Measurements from ENCODE around the gene MED12L.
A peak's percentile ranks its signal among the peaks of the same experiment; 100 is the strongest.
"Not testable (repeated sequence)": the region's sequence is repeated elsewhere in the genome, so short reads cannot be mapped to it uniquely, and the experiment has no call there.

Gene MED12L

DNA sequence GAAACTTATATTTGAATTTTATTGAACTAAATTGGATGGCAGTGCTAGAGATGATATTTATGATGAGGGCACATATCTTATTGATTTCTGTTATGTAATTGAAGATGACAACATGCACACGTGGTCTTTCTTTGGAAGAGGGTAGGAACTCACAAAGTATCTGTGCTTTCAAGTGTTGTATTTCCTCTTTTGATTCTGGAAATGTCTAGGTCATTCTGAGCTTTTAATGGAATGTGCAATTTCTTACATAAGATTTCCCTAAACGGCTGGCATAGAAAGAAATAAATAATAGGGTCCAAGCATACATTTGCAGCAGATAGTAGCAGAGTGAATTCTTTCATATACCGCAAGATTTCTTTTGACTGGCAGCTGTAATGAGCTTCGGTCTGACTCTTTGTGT lies 127.7 kb downstream of the MED12L start:
- no peak for DNase-seq

DNA sequence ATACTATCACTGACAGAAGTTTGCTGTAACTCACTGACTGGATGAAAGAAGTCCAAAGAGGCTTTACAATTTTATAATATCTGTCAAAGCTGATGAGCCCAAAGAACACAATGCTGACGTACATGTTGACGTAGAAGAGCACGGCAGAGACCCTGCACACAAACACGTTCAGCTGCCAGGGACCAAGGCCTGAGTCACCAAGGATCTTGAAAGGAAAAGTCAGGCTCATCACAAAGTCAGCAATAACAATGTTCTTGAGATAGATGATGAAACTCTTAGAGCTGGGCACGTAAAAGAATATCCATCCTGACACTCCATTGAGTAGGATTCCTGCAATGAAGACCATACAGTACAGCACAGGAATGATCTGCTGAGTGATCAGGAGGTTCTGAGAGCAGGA lies 128.4 kb downstream of the MED12L start:
- DNase-seq = no peak

DNA sequence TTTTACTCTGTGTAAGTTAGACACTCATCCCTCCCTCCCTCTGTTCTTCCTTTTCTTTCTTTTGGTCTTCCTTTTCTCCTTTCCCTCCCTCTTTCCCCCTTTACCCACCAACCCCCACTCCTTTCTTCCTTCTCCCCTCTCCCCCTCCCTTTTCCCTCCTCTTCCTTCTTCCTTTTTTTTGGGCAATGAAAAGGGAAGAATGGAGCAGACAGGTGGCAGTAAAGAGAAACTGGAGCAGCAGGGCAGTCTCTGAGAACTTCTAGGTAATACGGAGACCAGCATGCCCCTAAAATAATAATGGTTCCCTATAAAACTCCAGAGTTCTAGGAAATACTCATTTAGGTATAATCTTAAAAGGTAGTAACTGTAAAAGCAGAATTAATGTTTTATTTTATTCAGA lies 129.0 kb downstream of the MED12L start:
- DNase-seq = no peak

DNA sequence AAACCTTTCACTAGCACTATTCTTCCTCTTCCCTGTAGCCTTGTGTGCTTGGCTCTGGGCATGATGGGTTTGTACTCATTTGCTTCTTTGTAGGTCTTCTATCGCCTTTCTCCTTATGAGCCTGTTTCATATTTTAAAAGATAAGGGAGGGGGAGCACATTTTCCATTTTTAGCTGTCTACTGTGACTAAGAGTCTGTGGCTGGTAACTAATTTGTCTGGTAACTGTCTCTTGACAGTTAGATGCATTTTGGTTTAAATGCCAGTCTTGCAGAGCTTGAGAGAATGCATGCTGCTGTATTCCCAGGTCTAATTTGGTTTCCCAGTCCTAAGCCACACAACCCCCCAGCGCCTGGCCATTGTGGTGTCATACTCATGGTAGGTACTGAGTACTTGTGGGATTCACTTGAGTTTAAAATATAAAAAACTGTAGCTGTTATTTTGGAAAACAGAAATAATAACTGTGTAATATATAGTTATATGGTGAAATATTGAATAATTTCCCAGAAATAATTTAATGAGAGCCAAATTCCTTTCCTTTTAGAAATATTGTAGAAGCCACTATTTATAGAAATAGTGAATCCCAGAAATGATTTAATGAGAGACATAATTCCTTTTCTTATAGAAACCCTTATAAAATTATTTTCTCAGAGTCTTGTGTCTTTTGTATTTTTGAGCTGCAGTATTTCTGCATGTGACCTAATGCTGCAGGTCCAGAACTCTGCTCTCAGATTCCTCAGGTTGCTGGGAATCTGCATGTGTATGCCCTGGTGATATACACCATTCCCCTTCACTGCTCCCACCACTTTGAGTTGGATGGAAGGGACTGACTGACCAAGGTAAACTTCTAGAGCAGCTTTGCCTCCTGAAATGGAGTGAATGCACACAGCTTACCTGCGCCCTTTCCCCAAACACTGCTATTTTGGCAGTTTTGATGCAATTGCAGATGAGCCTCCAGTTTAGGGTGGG lies 131.5 kb downstream of the MED12L start:
- no peak for DNase-seq

DNA sequence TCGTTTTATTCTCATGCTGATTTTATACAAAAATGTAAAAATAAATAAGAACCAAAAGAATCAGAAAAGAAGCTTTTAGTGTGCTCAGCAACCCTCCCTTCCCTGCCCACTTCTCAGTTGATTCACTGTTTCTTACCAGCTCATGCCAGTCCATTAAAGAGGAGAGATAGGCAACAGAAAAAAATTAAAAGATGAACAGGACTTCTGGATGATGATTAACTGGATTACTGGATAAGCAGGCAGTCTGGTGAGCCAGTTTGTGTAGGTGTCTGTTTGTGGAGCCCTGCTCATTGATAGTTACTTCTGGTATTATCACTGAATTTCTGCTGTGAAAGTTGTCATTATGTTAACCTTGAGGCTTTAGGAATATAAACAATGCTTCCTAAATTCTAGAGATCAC lies 132.7 kb downstream of the MED12L start:
- DNase-seq = no peak

DNA sequence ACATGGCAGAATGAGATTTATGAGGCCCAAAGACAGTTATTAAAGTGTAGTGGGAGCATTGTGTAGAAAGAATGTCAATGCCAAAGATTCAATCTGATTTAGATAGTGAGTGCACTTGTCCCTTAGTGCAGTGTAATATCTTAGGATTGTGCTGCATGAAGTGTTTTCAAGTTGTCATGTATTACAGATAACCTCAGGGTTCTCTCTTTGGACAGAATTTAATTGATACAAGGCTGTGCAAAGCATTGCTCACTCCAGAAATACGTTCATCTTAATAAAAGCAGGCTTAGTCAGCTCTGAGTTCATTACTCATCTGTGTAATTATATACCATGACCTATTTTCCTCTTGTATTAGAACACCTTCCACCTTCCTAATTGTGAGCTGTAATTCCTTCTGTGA lies 133.6 kb downstream of the MED12L start:
- no peak for DNase-seq

DNA sequence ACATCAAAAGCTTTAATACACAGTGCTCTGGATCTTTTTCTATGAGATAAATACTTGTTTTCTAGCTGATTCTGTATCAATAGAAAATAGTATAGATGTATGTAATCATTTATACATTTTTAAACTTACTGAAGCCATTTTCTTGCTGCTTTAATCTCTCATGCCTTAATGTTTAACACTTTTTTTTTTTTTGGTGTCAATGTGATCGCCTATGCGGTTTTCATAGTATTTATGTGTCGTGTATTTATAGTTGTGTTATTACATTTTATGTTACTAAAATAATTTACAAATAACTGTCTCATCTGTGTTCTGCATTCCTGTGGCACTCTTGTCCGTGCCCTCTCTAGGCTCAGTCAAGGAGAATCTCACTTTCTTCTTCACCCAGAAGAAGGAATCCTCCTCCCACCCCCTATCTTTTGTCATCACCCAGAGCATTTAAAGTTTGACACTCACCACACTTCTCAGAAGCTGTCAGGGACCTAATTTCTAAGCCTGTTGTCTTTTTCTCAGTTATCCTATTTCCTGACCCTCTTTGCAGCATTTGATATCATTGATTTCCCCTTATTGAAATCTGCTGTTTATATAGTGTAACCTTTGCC lies 138.9 kb downstream of the MED12L start:
- no peak for DNase-seq

DNA sequence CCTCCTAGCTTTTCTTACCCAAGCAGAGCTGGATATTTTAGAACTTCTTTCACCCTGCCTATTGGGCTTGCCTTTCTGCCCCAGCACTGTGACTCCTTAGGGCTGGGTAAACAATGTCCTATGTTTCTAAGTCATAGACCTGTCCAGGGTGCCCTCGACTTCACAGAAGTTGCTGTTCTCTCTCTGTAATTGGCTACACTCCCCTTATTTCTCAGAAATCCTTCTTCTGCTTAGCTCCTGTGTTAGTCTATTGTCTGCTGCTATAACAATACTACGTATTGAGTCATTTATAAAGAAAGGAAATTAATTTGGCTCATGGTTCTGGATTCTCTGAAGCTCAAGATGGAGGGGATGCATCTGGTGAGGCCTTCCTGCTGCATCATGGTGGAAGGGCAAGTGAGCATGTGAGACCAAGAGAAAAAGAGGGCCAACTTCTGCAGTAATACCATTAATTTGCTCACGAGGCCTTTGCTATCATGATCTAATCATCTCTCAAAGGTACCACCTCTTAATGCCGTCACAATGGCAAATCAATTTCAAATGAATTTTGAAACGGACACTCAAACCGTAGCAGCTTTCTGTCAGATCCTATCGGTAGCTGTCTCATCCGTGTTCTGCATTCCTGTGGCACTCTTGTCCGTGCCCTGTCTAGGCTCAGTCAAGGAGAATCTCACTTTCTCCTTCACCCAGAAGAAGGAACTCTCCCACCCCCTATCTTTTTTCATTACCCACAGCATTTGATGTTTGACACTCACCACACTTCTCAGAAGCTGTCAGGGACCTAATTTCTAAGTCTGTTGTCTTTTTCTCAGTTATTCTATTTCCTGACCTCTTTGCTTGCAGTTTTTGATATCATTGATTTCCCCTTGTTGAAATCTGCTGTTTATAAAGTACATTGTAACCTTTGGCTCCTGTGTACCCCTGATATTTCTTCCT lies 139.8 kb downstream of the MED12L start:
- DNase-seq = no peak

DNA sequence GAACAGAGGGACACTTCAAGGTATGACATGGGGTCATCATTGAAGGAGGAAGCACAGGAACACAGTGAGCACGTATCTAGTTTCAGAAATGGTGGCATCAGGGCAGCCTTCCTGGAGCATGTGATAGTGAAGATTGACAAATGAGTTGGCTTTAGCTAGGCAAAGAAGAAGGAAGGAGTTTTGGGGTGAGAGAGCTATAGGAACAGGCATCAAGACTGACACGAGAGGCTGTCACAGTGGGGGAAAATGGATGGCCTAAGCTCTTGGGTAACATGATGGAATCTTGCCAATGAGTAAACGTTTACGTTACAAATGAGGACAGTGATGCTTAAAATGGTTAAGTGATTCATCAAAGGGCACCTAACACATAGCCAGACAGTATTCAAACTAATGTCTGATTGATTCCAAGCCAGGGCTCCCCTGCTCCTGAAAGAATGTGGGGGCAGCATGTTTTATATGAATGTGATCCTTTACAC lies 140.7 kb downstream of the MED12L start:
- DNase-seq = no peak

DNA sequence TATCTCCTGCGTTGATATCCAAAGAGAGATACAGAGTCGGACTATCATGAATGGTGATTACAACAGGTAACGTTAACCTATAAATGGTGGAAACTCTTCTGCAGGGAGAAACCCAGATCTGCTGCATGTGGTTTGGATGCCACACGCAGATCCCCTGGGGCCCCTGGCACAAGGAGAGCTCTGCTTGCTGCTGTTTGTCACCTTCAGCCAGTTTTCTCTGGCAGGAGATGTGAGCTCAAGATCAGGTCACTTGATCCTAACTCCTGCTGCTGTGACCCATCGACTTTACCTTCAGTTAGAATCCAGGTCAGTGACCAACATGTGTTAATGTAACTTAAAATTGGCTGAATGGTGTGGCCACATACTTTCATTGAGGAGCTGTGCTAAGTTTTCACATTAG lies 141.4 kb downstream of the MED12L start:
- no peak for DNase-seq

DNA sequence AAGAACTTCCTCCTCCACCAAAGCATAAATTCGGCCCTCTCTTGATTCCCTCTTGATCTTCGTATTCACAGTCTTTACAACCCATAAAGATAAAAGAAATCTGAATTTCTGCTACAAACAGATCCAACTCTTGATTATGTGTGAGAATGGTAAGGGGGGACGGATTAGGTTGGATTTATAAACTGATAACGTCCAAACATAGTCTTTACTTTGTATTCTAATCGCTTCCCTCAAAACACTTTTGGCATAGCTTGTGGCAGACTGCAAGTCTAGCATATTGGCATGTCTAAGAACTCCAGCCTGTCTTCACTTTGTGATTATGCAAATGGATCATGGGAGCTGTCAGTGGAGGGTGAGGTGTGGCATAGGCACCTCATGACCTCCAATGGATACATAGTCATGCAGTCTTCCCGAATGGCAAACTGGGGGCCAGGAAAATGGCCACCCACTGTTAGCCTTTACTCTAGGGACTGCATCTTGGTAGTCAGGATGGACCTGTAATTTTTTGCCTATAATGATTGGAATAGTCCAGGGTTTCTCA lies 141.9 kb downstream of the MED12L start:
- DNase-seq = no peak

DNA sequence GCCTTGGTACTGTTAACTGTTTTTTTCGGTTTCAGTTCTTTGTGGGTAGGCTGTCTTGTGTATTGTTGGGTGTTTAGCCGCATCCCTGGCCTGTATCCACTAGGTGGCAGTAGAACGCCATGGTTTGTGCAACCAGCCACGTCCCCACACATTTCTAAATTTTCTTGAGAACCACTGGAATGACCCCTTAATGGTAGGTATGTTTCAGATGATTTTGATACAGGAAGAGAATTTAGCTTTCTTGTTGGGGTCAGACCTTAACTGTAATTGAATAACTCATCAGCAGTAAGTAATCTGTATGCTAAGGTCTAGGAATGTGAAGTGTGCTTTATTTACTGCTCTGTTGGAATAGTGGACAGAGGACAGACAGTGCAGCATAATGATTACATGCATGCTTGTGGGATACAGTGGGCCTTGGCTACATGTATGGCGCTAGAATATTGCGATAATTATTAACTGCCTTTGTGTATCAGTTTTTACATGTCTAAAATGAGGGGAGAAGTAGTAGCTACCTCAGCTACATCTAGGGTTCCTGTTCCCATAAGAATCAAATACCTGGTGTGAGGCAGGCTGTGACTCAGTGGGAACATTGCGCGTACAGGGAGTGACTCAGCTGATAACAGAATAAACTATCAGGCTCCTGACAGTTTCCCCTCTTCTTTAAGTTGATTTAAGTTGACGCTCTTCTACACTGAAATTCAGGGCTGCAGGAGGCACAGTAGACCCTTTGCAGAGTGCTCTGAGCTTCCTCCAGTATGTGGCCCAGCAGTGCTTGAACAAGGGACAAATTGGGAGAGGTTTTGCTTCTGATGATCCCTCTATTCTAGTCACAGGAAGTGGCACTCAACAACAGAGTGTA lies 142.6 kb downstream of the MED12L start:
- peak; percentile 85 for DNase-seq

DNA sequence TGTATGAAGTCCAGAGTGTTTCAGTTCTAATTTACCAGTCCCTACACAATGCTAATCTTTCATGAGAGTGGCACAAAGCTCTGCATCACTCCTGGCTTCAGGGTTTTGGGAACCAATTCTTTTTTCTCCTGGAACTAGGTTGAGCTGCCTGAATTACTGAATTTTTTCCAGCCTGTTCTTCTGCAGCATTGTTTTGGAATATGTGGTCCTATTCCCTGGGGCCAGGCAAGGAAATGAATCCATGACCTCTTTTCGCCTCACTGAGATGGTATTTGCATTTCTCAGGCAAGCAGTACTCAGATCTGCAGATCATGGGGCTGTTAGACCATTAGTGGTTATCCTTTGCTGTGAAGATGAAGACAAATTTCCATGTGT lies 143.2 kb downstream of the MED12L start:
- DNase-seq = peak; percentile 38

DNA sequence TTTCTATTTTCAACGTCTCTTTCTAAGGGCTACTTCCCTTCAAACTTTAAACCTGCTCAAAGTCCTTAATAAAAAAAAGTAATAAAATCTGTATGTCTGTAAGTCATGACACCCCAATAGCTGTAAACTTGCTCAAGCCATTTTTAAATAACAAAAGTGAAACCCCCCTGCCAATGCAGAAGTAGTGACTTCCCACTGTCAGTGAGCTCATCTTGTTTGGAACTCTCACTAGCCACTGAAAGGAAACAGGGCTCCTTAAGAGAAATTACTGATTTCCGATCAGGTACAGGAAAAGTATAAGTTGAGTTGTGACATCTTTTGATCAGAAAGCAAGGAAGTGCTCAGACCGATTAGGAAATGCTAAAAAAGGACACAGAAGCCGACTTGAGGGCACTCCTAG lies 145.2 kb downstream of the MED12L start:
- DNase-seq = no peak

DNA sequence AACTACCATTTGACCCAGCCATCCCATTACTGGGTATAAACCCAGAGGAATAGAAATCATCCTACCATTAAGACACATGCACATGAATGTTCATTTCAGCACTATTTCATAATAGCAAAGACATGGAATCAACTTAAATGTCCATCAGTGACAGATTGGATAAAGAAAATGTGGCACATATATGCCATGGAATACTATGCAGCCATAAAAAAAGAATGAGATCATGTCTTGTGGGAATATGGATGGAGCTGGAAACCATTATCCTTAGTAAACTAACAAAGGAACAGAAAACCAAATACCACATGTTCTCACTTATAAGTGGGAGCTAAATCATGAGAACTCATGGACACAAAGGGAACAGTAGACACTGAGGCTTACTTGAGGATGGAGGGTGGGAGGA lies 146.9 kb downstream of the MED12L start:
- DNase-seq = not testable (repeated sequence)

DNA sequence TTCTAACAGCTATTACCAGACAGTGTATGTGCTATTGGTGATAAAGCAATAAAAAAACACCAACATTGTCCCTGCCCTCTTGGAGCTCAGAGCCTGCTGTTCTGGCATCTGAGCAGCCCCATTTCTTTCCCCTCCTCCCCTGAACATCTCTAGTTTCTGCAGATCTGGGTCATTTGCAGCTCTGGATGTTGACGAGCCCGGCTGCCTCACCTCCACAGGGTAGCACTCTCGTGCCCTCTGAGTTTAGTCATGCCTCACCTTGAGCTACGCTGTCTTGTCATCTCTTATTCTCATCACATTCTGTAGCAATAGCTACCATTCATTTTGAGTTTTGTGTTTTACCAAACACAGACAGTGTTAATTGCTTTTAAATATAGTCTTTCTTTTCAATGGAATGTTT lies 147.5 kb downstream of the MED12L start:
- DNase-seq = no peak

DNA sequence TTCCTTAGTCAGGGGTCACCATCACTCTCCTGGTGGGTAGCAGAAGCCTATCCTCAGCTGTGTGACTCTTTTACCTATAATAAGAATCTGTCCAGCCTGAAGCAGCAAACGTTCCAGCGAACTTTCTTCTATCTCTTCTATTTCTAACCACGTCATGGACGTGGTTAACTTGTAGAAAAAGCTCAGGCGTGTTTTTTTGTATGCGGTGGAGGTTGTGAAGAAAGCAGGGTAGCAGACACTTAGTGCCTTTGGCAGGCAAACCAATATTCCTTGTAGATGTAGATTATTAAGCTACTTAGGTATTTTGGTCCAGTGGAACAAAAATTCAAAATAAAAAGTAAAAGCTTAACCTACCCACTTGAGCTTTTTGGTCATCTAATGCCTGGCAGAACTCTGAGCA lies 149.4 kb downstream of the MED12L start:
- DNase-seq = no peak

DNA sequence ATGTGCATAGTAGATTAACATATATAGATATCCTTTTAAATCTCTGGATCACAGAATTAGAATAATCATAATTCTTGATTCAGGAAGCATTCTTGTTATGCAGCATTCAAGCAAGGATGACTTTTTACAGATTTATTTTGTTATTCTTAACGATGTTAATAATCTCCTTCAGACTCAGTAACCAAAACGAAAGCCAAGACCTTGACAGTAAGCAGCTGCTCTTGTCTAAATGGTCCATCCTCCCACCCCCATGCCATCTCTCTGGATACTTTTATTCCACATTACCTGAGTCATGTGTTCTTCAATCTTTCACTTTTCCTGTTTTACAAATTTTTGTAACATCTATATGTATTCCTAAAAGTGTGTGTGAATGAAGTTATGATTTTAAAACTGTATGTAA lies 150.9 kb downstream of the MED12L start:
- no peak for DNase-seq

DNA sequence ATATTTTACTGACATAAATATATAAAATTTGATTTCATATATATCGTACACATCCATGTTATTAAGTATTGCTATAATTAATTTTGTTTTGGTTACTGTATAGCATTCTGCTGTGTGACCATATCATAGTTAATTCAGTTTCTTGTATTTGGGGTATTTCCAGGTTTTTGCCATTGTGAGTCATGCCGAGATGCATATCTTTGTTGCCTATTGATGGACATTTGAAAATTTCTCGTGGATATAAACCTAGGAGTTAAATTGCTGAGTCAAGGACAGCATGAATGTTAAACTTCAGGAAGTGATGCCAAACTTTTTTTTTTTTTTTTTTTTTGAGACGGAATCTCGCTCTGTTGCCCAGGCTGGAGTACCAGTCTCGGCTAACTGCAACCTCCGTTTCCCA lies 151.3 kb downstream of the MED12L start:
- DNase-seq = no peak

DNA sequence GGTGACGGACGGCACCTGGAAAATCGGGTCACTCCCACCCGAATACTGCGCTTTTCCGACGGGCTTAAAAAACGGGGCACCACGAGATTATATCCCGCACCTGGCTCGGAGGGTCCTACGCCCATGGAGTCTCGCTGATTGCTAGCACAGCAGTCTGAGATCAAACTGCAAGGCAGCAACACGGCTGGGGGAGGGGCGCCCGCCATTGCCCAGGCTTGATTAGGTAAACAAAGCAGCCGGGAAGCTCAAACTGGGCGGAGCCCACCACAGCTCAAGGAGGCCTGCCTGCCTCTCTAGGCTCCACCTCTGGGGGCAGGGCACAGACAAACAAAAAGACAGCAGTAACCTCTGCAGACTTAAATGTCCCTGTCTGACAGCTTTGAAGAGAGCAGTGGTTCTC lies 156.5 kb downstream of the MED12L start:
- not testable (repeated sequence) for DNase-seq

DNA sequence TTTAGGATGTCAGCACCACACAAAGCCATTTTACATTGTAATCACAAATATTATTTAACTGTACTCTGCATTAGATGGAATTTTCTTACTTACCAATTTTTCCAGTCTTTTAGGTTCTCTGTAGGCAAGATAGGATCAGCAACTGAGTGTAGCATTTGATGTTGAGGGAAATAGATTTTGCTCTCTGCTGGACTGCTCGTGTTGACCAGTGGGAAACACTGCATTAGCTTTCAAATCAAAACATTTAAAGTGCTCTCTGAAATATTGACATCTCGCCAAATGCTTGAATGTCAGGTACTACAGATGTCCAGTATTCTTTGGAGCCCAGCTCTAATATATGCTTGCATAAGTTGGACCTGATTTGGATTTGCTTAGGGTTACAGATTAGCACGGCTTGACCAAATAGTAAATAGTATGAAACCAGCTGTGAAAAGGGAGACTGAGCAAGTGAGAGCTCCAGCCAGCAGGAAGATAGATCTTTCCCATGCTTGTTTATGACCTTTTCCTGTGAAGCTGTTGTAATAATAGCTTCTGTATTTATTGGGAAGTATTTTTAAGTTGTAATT lies 163.4 kb downstream of the MED12L start:
- DNase-seq = no peak

DNA sequence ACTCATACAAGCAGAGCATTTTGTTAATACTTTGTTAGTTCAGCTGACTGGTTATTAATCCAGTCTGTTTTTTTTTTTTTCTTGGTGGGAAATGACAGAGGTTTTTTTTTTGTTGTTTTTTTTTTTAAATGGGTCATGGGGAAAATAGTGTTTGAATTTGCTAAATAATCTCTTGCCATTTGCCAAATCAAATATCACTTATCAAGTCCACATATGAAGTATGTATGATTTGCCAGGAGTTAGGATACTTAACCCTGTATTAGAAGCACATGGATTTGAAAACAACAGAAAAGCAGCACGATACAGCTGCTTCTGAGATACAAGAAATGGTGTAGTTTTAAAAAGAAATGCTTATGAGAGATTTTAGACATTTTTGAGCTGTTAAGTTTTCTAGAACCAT lies 171.3 kb downstream of the MED12L start:
- no peak for DNase-seq

Measured in midbrain (tissue), 1 donor.